ENCODE measurements around the gene HOXA3. TPM values are rescaled to one million over a fixed set of nuclear protein-coding genes. Genes with fewer than 3 reads are reported as not detected.

HOXA3 gene
- total and polyA plus RNA-seq, 9 donors, result 0.36 to 50.9 (median 2.3) TPM

DNA sequence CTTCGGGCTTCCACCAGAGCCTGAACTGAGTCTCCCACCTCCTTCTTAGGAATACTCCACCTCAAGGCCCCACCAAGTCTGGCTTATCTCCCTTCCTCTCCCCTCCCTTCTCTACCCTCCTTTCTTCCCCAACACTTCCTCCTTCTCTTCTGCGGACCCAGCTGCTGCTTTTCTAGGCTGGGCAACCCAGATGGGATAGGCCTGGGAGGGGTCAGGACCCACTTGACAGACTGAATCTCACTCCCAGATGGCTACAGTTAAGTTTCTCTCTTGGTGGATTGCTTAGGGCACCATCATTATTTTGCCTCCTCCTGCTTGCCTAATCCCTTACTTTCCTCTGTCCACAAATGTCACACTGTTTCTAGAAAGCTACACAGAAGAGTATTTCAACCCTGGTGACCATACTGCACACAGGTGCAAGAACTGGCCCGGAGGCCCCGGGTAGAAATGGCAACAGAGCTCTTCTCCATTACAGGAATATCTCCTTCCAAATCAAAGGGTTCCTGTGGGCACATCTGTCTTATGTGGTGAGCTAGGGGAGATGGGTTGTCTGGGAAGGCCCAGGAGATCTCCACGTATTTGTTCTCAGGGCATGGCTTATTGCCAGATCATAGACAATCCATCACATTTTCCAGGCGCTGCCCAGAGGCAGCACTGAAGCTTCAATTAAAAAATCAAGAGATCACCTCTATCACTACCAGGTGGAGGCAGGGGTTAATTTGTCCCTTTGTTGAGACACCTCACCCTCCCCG, 37.8 kb upstream of the HOXA3 start:
- DNase-seq, result no peak
- intact Hi-C loops (cut with DNase I), result loop anchor here in 2 of 4 donors (10.0 kb wide), 2 partner anchors 585 to 1325 kb away; no protein-coding TSS in a partner anchor
- Histone ChIP-seq H3K27me3 (peaks cover 11% of the 10 kb centered on the region), H3K9me3 (no peaks in the 10 kb centered on the region), H3K4me1 (ENCODE audit: insufficient read depth) (peaks cover 2% of the 10 kb centered on the region), H3K4me3 (no peak overlapping the region), H3K27ac (no peak overlapping the region), H3K36me3 (no peaks in the 10 kb centered on the region)
- WGBS, 3 donors, result 43 to 65% (median 58%) methylated on average over 7 of the region's 7 CpGs
- TF ChIP-seq POLR2A (IDR thresholded peaks at IDR 0.05) (no peak), EP300 (IDR thresholded peaks at IDR 0.05) (no peak)
- TF ChIP-seq, protein P1, sequence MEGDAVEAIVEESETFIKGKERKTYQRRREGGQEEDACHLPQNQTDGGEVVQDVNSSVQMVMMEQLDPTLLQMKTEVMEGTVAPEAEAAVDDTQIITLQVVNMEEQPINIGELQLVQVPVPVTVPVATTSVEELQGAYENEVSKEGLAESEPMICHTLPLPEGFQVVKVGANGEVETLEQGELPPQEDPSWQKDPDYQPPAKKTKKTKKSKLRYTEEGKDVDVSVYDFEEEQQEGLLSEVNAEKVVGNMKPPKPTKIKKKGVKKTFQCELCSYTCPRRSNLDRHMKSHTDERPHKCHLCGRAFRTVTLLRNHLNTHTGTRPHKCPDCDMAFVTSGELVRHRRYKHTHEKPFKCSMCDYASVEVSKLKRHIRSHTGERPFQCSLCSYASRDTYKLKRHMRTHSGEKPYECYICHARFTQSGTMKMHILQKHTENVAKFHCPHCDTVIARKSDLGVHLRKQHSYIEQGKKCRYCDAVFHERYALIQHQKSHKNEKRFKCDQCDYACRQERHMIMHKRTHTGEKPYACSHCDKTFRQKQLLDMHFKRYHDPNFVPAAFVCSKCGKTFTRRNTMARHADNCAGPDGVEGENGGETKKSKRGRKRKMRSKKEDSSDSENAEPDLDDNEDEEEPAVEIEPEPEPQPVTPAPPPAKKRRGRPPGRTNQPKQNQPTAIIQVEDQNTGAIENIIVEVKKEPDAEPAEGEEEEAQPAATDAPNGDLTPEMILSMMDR (IDR thresholded peaks at IDR 0.05), result no peak

DNA sequence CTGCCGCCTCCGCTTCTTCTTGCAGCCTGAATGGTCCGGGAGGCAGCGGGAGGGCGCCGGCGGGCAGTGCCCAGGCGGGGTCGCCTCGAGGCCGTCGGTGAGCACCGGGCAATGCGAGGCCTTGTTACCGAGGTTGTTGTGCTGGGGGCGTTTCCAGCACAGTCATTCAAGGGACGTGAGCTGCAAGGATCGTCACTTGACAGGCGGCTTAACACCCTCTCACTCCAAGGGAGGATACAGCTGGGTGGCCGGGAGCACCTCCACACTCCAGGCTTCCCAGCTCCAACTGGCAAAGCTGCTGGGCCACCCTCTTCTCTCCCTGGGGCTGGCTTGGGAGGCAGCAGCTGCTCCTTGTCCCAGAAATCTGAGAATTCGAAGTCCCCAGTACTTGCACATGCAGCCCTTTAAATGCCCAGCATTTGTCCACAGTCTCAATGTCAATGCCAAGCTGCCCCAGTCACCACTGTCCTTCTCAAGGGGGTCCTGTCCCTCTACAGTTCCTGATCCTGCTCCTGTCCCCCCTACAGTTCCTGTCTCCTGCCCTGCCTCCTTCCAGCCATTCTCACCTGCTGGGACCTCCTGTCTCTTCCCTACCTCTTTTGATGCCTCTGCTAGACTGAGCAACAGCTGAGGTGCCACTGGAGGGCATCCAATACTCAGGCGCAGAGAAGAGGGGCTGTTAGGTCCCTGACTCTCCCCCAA, 37.1 kb upstream of the HOXA3 start:
- Histone ChIP-seq H3K36me3 (no peaks in the 10 kb centered on the region), H3K27ac (no peak overlapping the region), H3K9me3 (no peaks in the 10 kb centered on the region), H3K27me3 (peaks cover 18% of the 10 kb centered on the region), H3K4me3 (peak overlapping the region; percentile 39), H3K4me1 (ENCODE audit: insufficient read depth) (peaks cover 4% of the 10 kb centered on the region)
- TF ChIP-seq, protein P1 (IDR thresholded peaks at IDR 0.05), result no peak
- TF ChIP-seq POLR2A (IDR thresholded peaks at IDR 0.05) (no peak), EP300 (IDR thresholded peaks at IDR 0.05) (no peak)
- DNase-seq, result peak in 1 of 5 donors; percentile 12
- intact Hi-C loops (cut with DNase I), result loop anchor here in 1 of 4 donors (10.0 kb wide), 1 partner anchor 1325 kb away; no protein-coding TSS in a partner anchor
- 12 to 35% (median 28%) methylated on average over 22 of the region's 22 CpGs for WGBS, 3 donors

DNA sequence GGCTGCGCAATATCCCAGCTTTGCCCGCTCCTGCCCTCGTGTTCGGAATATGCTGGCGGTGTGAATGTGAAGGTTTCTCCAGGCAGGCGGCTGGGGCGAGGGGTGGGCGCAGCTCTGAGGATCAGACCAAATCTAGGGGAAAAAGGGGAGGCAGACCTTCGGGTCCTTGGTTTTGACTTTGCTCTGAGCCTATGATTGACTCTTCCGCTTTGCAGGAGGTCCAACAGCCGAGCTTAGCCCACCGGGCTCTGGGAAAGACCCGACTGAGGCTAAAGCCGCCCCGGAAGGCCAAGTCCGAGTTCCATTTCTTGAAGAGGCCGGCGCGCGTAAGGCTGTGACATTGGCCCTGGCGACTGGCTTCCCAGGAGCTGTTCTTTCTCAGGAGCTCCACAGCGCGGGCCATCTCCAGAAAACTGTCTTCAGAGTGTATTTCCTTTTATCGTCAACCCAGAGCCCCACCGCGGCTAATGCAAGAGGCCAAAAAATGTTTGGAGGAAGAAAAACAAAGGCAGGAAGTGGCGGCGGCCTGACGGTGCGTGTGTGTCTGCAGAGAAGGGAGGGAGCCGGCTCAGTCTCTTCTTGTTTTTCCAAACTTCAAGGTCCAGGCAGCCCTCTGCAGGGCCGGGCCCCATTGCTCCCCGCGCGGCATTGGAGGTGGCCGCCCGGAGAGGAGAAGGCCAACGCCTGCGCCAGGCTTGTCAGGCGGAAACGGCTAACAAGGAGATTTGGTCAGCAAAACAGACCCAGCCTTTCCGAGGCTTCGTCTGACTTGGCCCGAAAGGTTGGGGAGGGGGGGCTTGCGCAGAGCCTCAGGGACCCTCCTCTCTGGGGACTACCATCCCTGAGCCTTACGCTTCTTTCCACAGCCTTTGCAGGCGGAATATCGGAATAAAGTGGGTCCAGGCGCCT, 36.3 kb upstream of the HOXA3 start:
- 6 to 22% (median 10%) methylated on average over 49 of the region's 49 CpGs for WGBS, 3 donors
- no peak for TF ChIP-seq POLR2A (IDR thresholded peaks at IDR 0.05)
- TF ChIP-seq, protein P1 (IDR thresholded peaks at IDR 0.05), result no peak
- no peak for TF ChIP-seq EP300 (IDR thresholded peaks at IDR 0.05)
- intact Hi-C loops (cut with DNase I), result loop anchor here in 1 of 4 donors (10.0 kb wide), 1 partner anchor 1324 kb away; no protein-coding TSS in a partner anchor
- peaks cover 20% of the 10 kb centered on the region for H3K27me3 ChIP-seq
- no peak overlapping the region for H3K27ac ChIP-seq
- H3K9me3 ChIP-seq, result no peaks in the 10 kb centered on the region
- peak overlapping the region; percentile 39 for H3K4me3 ChIP-seq
- DNase-seq, result peak in 1 of 5 donors; percentile 39
- H3K4me1 ChIP-seq (ENCODE audit: insufficient read depth), result peaks cover 4% of the 10 kb centered on the region
- no peaks in the 10 kb centered on the region for H3K36me3 ChIP-seq

All from ovary (tissue), 9 donors.